Tibial artery (tissue), 4 donors: ENCODE measurements around the gene PRR5.

ENCODE experiments used
- DNase-seq, 2 donors: peaks; one replicate each; pipeline ENCODE4 v3.0.0-alpha.2; 2019
- H3K27ac ChIP-seq, 2 donors: fragments of 200-600 bp; sonication (generic) in 1 of 2; 1 replicate in 1 of 2; 2 replicates in 1 of 2; pipeline ENCODE4 v1.5.1; 2018 to 2019; ENCODE audit warnings: mild to moderate bottlenecking in 1 of 2
- H3K27me3 ChIP-seq, 2 donors: fragments of 200-600 bp; sonication (generic) in 1 of 2; one replicate each; pipeline versions ENCODE4 v1.5.1 to v1.6.0; 2016 to 2019
- H3K36me3 ChIP-seq, 3 donors: fragments of 200-600 bp; sonication (generic) in 2 of 3; one replicate each; pipeline ENCODE4 v1.5.1; 2016 to 2019; ENCODE audit warnings: mild to moderate bottlenecking in 2 of 3
- H3K4me1 ChIP-seq, 4 donors: fragments of 200-600 bp; sonication (generic) in 2 of 4; 1 replicate in 3 of 4; 2 replicates in 1 of 4; pipeline ENCODE4 v1.5.1; 2016 to 2019
- H3K4me3 ChIP-seq, 2 donors: fragments of 200-600 bp; sonication (generic) in 1 of 2; 1 replicate in 1 of 2; 2 replicates in 1 of 2; pipeline ENCODE4 v1.5.1; 2018 to 2019; ENCODE audit warnings: mild to moderate bottlenecking in 2 of 2
- H3K9me3 ChIP-seq, 3 donors: fragments of 200-600 bp; sonication (generic) in 1 of 3; one replicate each; pipeline ENCODE4 v1.5.1; 2016 to 2019
- intact Hi-C: fragments of 100-400 bp; cut with DNase I; formaldehyde crosslinking; loops from one replicate; pipeline ENCODE4 v1.15.0; 2023; ENCODE audit warnings: low total_unique reads
- TF ChIP-seq, protein P1 (sequence below), 2 experiments: fragments of 200-600 bp in 1 of 2; fragments of 450-650 bp in 1 of 2; IDR thresholded peaks; one replicate each; pipeline ENCODE4 v1.5.1; 2017 to 2019; ENCODE audit warnings: antibody characterized with exemption in 2 of 2, mild to moderate bottlenecking in 1 of 2, moderate library complexity in 1 of 2

PRR5 gene

DNA sequence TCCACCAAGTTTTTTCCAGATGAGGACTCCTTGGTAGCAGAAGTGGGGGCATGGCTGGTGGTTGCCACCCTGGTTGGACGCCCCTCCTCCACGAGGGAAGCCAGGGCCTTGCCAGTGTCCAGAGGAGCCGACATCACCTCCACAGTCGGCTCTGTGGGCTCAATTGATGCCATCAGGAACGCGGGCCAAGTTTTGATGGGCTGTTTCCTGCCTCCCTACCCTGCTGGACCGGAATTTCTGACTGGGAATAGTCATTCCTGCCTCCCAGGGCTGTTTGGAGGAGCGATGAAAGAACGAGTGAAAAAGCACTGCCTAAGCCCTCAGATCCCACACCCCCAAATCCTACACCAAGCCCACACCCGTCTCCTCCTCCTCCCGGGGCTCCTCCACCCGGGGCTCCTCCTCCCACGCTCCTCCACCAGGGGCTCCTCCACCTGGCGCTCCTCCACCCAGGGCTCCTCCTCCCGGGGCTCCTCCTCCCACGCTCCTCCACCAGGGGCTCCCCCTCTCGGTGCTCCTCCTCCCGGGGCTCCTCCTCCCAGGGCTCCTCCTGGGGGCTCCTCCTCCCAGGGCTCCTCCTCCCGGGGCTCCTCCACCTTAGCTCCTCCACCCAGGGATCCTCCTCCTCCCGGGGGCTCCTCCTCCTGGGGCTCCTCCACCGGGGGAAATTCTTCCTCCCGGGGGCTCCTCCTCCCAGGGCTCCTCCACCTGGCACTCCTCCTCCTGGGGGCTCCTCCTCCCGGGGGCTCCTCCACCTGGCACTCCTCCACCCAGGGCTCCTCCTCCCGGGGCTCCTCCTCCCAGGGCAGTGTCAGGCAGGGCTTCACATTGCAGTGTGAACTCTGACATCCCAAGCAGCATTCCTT is 10.0 kb upstream of the PRR5 start:
- no peaks in the 10 kb centered on the region for H3K36me3 ChIP-seq
- H3K27me3 ChIP-seq, result peaks cover 0 to 19% of the 10 kb centered on the region in 2 donors
- TF ChIP-seq, protein P1, sequence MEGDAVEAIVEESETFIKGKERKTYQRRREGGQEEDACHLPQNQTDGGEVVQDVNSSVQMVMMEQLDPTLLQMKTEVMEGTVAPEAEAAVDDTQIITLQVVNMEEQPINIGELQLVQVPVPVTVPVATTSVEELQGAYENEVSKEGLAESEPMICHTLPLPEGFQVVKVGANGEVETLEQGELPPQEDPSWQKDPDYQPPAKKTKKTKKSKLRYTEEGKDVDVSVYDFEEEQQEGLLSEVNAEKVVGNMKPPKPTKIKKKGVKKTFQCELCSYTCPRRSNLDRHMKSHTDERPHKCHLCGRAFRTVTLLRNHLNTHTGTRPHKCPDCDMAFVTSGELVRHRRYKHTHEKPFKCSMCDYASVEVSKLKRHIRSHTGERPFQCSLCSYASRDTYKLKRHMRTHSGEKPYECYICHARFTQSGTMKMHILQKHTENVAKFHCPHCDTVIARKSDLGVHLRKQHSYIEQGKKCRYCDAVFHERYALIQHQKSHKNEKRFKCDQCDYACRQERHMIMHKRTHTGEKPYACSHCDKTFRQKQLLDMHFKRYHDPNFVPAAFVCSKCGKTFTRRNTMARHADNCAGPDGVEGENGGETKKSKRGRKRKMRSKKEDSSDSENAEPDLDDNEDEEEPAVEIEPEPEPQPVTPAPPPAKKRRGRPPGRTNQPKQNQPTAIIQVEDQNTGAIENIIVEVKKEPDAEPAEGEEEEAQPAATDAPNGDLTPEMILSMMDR (IDR thresholded peaks at IDR 0.05), result no peak
- no peaks in the 10 kb centered on the region for H3K4me1 ChIP-seq
- DNase-seq, result no peak
- no peaks in the 10 kb centered on the region for H3K9me3 ChIP-seq
- intact Hi-C loops, result no loop called here
- H3K27ac ChIP-seq, result no peak overlapping the region
- H3K4me3 ChIP-seq, result no peak overlapping the region

DNA sequence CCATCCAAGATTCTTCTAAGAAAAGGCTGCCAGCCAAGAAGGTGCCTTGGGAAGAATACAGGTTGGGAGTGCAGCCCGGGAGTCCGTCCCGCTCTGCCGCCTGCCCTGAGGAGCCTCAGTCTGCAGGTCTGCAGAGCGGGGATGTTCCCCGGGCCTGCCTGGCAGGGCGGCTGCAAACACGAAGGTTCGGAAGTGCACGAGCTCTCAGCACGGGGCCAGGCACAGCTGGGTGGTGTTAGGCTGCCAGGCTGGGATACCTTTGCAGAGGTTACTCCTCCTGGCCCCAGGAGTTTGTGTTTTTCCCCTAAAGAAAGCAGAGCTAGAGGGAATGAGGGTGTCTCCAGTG is 9.4 kb upstream of the PRR5 start:
- TF ChIP-seq, protein P1 (IDR thresholded peaks at IDR 0.05), result no peak
- Histone ChIP-seq H3K9me3 (no peaks in the 10 kb centered on the region), H3K4me3 (no peak overlapping the region), H3K27me3 (peaks cover 0 to 25% of the 10 kb centered on the region in 2 donors), H3K4me1 (peaks cover 0 to 3% (median 0%) of the 10 kb centered on the region in 4 donors), H3K27ac (no peak overlapping the region), H3K36me3 (no peaks in the 10 kb centered on the region)
- intact Hi-C loops, result no loop called here
- DNase-seq, result no peak

DNA sequence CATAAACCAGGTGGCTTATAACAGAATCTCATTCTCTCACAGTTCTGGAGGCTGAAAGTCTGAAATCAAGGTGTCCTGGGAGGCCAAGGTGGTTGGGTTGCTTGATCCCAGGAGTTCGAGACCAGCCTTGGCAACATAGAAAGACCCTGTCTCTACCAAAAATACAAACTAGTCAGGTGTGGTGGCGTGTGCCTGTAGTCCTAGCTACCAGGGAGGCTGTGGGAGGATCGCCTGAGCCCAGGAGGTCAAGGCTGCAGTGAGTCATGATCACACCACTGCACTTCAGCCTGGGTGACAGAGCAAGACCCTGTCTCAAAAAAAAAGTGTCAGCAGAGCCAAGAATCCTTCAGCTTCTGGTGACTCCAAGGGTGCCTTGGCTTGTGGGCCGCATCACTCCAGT is 8.9 kb upstream of the PRR5 start:
- peaks cover 0 to 30% of the 10 kb centered on the region in 2 donors for H3K27me3 ChIP-seq
- no peak overlapping the region for H3K27ac ChIP-seq
- intact Hi-C loops, result no loop called here
- no peak for DNase-seq
- TF ChIP-seq, protein P1 (IDR thresholded peaks at IDR 0.05), result no peak
- H3K9me3 ChIP-seq, result no peaks in the 10 kb centered on the region
- H3K36me3 ChIP-seq, result no peaks in the 10 kb centered on the region
- H3K4me3 ChIP-seq, result no peak overlapping the region
- H3K4me1 ChIP-seq, result peaks cover 0 to 6% (median 0%) of the 10 kb centered on the region in 4 donors

DNA sequence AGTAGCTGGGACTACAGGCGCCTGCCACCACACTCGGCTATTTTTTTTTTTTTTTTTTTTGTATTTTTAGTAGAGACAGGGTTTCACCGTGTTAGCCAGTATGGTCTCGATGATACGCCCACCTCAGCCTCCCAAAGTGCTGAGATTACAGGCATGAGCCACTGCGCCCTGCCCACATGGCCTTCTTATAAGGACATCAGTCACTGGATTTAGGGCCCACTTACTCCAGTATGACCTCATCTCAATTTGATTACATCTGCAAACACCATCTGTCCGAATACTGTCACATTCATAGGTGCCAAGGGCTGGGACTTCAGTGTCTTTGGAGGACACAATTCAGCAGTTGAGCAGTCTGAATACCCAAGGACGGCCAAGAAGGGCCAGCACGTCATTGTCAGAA is 8.2 kb upstream of the PRR5 start:
- intact Hi-C loops, result no loop called here
- no peaks in the 10 kb centered on the region for H3K9me3 ChIP-seq
- peaks cover 0 to 30% of the 10 kb centered on the region in 2 donors for H3K27me3 ChIP-seq
- H3K27ac ChIP-seq, result no peak overlapping the region
- no peaks in the 10 kb centered on the region for H3K36me3 ChIP-seq
- no peak overlapping the region for H3K4me3 ChIP-seq
- TF ChIP-seq, protein P1 (IDR thresholded peaks at IDR 0.05), result no peak
- peaks cover 0 to 8% (median 2%) of the 10 kb centered on the region in 4 donors for H3K4me1 ChIP-seq
- DNase-seq, result no peak

DNA sequence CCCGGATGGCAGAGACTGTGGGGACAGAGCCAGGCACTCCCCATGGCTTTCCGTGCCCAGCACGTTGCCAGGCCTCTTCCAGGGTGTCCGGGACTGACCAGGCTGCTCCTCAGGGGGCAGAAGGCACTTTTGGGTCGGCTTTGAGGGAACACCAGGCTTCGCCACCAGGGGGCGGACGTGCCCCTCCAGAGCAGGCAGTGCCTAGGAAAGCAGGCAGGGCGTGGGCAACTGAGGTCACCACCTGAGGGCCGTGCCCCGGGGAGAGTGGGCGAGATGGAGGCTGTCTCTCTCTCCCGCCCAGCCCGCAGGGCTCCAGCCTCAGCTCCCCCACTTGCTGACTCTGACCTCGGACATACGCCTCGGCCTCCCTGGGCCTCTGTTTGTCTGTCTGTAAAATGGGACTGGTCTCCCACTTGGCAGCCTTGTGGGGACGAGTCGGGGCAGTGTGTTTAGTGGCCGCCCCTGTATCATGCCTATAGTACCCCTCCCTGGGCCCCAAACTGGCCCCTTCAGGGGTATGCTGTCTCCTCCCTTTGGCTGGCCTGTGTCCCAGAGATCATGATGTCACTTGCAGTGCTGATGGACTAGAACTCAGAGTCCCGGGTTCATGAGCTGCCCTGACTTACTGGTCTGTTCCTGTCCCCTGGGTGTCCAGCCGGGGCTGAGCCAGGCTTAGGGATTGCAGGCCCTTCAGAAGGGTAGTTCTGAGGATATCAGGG is 4.4 kb upstream of the PRR5 start:
- peak; percentile 69 to 74 for DNase-seq
- H3K9me3 ChIP-seq, result no peaks in the 10 kb centered on the region
- H3K27ac ChIP-seq, result peak overlapping the region in 1 of 2 donors; percentile 69
- H3K36me3 ChIP-seq, result no peaks in the 10 kb centered on the region
- intact Hi-C loops, result loop anchor here (5.0 kb wide), 1 partner anchor 40 kb away; no protein-coding TSS in a partner anchor
- H3K27me3 ChIP-seq, result peaks cover 0 to 27% of the 10 kb centered on the region in 2 donors
- peaks cover 0 to 23% (median 13%) of the 10 kb centered on the region in 4 donors for H3K4me1 ChIP-seq
- TF ChIP-seq, protein P1 (IDR thresholded peaks at IDR 0.05), result peak; percentile 80 to 83
- H3K4me3 ChIP-seq, result no peak overlapping the region
